AG04450 (cell line): ENCODE data around the gene GALM. TPM values are rescaled to one million over a fixed set of nuclear protein-coding genes. Genes with fewer than 3 reads are reported as not detected.

Experiments
- CTCF ChIA-PET: fragments of 300-600, 350-600 bp; formaldehyde crosslinking; extraction: SDS; loops from one replicate; lab custom pipeline; 2022; ENCODE audit warnings: antibody characterized with exemption, inconsistent platforms; lab: Charles Lee
- POLR2A ChIA-PET: fragments of 350-600 bp; formaldehyde crosslinking; extraction: SDS; loops from one replicate; lab custom pipeline; 2021; ENCODE audit warnings: antibody characterized with exemption, inconsistent platforms; lab: Yijun Ruan, JAX
- DNase-seq: peaks from one replicate; pipeline ENCODE4 v3.0.0-alpha.2; 2011; ENCODE audit warnings: low read depth, low spot score
- H3K27ac ChIP-seq: one replicate; pipeline ENCODE4 v1.5.1; 2012; ENCODE audit warnings: low read depth, low read length, control low read depth
- H3K27me3 ChIP-seq: one replicate; pipeline ENCODE4 v1.6.0; 2012; ENCODE audit warnings: low read length; ENCODE audit not compliant: control insufficient read depth, insufficient read depth
- H3K4me3 ChIP-seq: 2 replicates; pipeline ENCODE4 v1.5.1; 2011; ENCODE audit warnings: mild to moderate bottlenecking, low read depth, low read length, control low read depth
- H3K9me3 ChIP-seq: 2 replicates; pipeline ENCODE4 v1.5.1; 2012; ENCODE audit warnings: low read length; ENCODE audit not compliant: control insufficient read depth, insufficient read depth
- CTCF ChIP-seq: IDR thresholded peaks from 2 replicates; pipeline ENCODE4 v1.5.1; 2011; ENCODE audit warnings: low read depth, low read length, control low read depth, inconsistent platforms
- polyA plus RNA-seq: library from polyadenylated mRNA; depleted of rRNA; stranded (reverse); fragments of >200 nt; gene quantifications from 2 replicates; pipeline ENCODE4 v1.2.3, GENCODE V29; 2011

The GALM gene
- polyA plus RNA-seq, 1 experiment = 19.0 TPM

GRCh38 chr2:38658613-38659012, 7.3 kb upstream of the GALM start:
- Histone ChIP-seq H3K27me3 (no peaks in the 10 kb centered on the region), H3K9me3 (no peaks in the 10 kb centered on the region), H3K27ac (no peak overlapping the region), H3K4me3 (no peak overlapping the region)
- no peak for TF ChIP-seq CTCF
- ChIA-PET POLR2A (no interaction called here), CTCF (interaction anchor here (1.6 kb wide), 1 partner anchor 77 kb away, joined by 5 read pairs; no protein-coding TSS in a partner anchor)
- no peak for DNase-seq

GRCh38 chr2:38659115-38659514, 6.8 kb upstream of the GALM start:
- CTCF ChIA-PET = interaction anchor here (1.6 kb wide), 1 partner anchor 78 kb away, joined by 5 read pairs; no protein-coding TSS in a partner anchor
- Histone ChIP-seq H3K27me3 (no peaks in the 10 kb centered on the region), H3K27ac (no peak overlapping the region), H3K9me3 (no peaks in the 10 kb centered on the region), H3K4me3 (no peak overlapping the region)
- DNase-seq = no peak
- no peak for TF ChIP-seq CTCF
- POLR2A ChIA-PET = no interaction called here

- H3K9me3 ChIP-seq = no peaks in the 10 kb centered on the region
- DNase-seq = no peak
- ChIA-PET CTCF (interaction anchor here (1.6 kb wide), 1 partner anchor 79 kb away, joined by 5 read pairs; no protein-coding TSS in a partner anchor), POLR2A (no interaction called here)
- no peak overlapping the region for H3K4me3 ChIP-seq
- H3K27ac ChIP-seq = no peak overlapping the region
- no peaks in the 10 kb centered on the region for H3K27me3 ChIP-seq
- TF ChIP-seq CTCF = no peak
Observed at GRCh38 chr2:38660282-38660681, 5.6 kb upstream of the GALM start.

- DNase-seq = no peak
- no peak for TF ChIP-seq CTCF
- CTCF ChIA-PET = no interaction called here
- Histone ChIP-seq H3K9me3 (no peaks in the 10 kb centered on the region; the same call in 1 of the 2 replicates), H3K27me3 (no peaks in the 10 kb centered on the region), H3K27ac (no peak overlapping the region), H3K4me3 (no peak overlapping the region)
- POLR2A ChIA-PET = interaction anchor here (0.6 to 1.0 kb wide), 2 partner anchors 43 to 90 kb away, joined by 3 read pairs; partner anchors contain the start of gene SRSF7
Observed at GRCh38 chr2:38661306-38661705, 4.6 kb upstream of the GALM start.

GRCh38 chr2:38666556-38666910, 619 bp downstream of the GALM start:
- ChIA-PET POLR2A (interaction anchor here (1.0 to 2.4 kb wide), 5 partner anchors 24 to 85 kb away, joined by 4 to 10 read pairs (median 6); partner anchors contain the start of genes HNRNPLL and SRSF7), CTCF (interaction anchor here (1.9 kb wide), 1 partner anchor 85 kb away, joined by 6 read pairs; no protein-coding TSS in a partner anchor)
- DNase-seq = no peak
- Histone ChIP-seq H3K27me3 (no peaks in the 10 kb centered on the region), H3K4me3 (peak overlapping the region; percentile 82), H3K9me3 (no peaks in the 10 kb centered on the region; the same call in 1 of the 2 replicates), H3K27ac (peak overlapping the region; percentile 50)
- TF ChIP-seq CTCF = no peak
